Activated naive CD4-positive, alpha-beta T cell treated with anti-CD3 and anti-CD28 coated beads, Interleukin-2, amount 50 U/mL, for 16 hours (primary cell): ENCODE results near the gene FGD4.

ENCODE experiments used
- DNase-seq: peaks from one replicate; pipeline ENCODE4 v3.0.0-alpha.2; 2020

FGD4 gene

DNA sequence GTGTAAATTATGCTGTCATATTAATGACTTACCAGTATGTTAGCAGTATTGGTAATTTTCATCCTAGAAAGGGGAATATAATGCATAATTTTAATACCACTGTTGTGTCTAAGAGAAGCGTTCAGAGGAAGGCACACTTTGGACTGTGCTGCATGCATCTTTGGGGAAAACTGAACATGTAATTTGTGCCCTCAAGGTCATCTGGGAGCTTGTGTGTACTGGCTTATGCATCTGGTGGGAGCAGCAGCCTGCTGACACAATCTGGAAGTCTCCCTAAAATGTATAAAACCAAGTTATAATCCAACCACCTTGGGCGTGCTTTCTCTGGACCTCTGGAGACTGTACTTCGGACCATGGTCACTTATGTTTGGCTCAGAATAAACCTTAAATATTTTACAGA, 14.1 kb downstream of the FGD4 start:
- DNase-seq = no peak

DNA sequence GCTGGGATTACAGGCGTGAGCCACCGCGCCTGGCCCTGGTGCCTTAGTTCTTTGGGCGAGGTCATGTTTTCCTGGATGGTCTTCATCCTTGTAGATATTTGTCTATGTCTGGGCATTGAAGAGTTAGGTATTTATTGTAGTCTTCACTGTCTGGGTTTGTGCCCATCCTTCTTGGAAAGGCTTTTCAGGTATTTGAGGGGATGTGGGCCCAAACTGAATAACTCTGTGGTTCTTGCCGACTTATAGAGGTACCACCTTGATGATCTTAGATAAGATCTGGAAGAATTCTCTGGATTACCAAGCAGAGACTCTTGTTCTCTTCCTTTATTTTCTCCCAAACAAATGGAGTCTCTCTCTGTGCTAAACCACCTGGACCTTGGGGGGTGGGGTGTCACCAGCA, 18.9 kb downstream of the FGD4 start:
- no peak for DNase-seq

GRCh38 chr12:32418903-32419519, 19.7 kb downstream of the FGD4 start:
- no peak for DNase-seq

DNA sequence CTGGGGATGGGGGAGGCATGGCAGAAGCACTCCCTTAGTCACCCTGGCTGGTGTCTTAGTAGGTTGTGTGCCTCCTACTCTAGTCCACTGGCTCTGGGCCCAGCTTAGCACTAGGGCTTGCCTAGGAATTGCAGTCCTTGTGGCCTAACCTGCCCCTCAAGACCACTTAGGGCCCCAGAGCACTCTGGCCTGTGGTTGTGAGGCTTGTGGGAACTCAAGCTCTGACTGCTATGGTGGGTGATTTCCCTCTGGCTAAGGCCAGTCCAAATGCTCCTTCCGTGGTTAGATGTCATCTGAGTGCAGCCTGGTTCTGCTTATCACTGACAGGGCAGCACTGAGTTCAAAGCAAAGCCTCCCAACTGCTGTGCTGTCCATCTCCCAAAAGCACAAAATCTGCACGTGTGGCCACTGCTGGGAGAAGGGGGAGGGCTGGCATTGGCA, 20.2 kb downstream of the FGD4 start:
- no peak for DNase-seq

DNA sequence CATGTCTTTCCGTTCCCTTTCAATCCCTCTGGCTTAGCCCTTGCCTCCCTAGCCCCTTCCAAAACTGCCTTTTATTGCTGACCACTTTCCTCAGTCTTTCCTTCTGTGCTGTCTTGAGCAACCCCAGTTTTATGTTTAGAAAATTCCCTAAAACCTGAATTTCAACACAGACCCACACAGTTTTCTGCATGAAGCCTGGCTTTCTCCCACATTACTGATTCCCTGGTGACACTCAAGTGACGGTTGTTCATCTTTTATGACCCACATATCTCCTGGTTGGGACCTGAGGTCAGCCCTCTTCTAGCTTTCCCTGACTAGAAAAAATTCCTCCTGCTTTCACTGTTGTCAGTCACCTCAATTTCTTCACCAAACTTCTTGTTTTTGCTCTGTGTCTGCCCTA, 21.0 kb downstream of the FGD4 start:
- DNase-seq = no peak

DNA sequence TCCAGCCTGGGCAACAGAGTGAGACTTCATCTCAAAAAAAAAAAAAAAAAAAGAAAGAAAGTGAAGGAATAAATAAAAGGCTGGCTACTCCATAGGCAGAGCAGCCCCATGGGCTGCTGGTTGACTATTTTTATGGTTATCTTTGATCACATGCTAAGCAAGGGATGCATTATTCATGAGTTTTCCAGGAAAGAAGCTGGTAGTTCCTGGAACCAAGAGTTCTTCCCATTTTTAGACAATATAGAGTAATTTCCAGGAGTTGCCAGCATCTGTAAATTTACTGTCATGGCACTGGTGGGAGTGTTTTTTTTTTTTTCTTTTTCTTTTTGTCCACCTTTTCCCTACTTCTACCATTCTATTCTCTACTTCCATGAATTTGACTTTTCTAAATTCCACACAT, 24.2 kb downstream of the FGD4 start:
- no peak for DNase-seq

DNA sequence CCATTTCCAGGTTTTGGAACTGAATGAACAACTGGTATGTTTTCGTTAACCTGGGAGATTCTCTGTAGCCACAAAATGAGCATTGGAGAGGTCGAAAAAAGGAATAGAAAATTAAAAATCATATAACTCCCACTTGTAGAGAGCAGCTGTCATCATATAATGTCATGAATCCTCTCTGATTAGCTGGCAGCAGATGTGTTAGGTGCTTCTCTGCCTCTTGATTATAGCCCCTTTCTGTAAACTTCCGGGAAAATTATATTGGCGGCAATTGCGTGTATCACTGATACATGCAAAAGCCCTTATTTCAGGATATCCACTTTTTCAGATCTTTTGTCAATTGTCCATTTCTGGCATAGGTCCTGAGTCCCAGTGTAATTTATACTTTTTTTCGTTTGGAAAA, 31.7 kb downstream of the FGD4 start:
- no peak for DNase-seq

- no peak for DNase-seq
Observed at GRCh38 chr12:32435921-32436705, 36.8 kb downstream of the FGD4 start.

DNA sequence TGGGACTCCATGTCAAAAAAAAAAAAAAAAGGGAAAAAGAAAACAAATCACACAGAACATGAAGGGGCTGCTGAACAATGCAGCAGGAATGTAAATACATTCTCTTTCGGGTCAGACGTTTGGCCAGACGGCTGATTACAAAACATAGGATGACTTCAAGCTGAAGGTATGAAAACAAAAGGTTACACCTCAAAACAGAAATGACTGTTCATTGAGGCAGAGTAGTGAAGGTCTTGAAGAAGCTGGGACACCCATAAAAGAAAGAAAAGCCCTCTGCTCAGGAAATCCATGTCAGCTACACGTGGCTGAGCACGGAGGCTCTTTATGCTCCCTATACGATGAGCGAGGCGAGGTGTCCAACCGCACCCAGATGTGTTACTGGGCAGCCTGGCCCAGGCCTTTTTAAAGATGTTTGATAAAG, 37.7 kb downstream of the FGD4 start:
- DNase-seq = no peak

DNA sequence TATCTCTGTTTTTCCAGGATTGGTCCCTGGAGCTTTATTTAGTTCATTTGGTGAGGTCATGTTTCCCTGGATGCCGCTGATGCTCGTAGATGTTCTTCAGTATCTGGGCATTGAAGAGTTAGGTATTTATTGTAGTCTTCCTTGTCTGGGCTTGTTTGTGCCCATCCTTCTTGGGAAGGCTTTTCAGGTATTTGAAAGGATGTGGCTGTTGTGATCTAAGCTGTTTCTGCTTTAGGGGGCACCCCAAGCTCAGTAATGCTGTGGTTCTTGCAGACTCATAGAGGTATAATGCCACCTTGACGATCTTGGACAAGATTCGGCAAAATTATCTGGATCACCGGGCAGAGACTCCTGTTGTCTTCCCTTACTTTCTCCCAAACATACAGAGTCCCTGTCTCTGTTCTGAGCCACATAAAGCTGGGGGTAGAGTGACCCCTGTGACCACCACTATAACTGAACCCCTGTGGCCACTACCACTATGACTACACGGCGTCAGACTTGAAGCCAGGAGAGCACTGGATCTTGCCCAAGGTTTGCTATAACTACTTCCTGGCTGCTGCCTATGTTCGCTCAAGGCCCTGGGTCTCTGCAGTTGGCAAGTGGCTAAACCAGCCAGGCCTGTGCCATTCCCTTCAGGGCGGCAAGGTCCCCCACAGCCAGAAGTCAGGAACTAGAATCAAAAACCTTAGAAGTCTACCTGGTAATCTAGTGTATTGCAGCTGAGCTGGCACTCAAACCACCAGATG, 40.9 kb downstream of the FGD4 start:
- no peak for DNase-seq

- DNase-seq = no peak
Observed at GRCh38 chr12:32443491-32443890, 44.1 kb downstream of the FGD4 start.

DNA sequence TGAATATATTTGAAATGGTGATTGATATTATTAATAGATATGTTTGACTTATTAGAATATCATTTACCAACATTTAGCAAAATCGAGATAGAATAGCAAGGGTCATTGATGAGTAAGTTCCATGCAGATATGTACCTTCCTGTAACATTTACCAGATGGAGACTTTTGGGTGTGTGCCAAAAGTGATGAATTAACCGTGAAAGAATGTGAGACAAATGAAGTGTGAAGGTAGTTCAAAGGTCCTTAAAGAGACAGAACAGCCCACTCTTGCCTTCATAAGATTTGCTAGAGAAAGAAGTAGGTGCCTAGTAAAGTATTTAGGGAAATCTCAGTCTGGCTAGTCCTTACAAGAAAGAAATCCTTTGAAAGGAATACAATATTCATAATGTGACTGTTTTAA, 45.5 kb downstream of the FGD4 start:
- DNase-seq = no peak

GRCh38 chr12:32445356-32445755, 46.0 kb downstream of the FGD4 start:
- no peak for DNase-seq

- no peak for DNase-seq
Observed at GRCh38 chr12:32446316-32447119, 47.2 kb downstream of the FGD4 start.

DNA sequence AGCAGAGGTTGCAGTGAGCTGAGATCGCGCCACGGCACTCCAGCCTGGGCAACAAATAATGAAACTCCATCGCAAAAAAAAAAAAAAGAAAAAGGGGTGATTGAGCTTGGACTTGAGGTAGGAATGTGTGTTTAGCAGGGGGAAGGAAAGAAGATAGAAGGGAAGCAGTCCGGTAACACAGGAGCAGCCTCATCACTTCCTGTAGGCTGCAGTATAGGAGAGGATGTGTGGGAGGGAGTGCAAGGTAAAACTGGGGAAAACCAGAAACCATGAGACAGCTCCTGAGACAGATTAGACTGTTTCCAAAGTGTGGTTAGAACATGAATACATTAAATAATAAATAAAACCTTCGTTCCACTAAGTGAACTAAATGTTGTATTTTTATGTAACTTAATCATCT, 49.2 kb downstream of the FGD4 start:
- no peak for DNase-seq

DNA sequence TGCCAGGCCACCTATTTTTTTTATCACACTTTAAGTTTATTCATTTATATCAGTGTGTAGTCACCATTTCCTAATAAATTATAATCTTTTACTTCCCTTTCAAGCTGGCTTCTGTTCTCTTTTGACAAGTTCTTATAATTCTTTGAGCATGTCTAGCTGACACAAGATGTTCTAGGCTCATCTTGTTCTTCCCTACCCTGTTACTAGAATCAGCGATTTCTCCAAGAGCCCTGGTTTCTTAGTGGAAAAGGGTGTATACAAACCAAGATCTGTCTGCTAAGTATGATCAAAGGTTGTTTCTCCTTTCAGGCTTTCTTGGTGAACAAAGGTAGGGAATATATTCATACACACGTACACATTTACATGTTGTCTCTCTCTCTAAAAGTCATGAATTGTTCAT, 51.0 kb downstream of the FGD4 start:
- no peak for DNase-seq

DNA sequence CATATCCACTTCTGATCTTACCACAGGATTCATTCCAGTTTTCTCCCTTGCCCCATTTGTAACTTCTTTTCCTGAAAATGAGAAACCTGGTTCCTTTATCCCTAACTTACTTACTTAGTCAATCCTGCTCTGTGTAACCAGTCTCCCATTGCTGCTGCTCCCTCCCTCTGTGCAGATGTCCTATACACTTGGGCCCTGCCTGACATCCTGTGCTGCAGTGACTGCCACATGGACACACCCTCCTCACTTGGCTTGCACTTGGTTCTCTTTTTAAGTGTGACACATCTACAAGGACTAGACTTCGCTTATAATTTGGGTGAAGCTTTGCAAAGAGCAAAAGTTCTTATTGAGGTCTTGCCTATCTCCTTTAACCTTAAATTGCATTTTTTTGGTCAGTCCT, 51.4 kb downstream of the FGD4 start:
- no peak for DNase-seq

DNA sequence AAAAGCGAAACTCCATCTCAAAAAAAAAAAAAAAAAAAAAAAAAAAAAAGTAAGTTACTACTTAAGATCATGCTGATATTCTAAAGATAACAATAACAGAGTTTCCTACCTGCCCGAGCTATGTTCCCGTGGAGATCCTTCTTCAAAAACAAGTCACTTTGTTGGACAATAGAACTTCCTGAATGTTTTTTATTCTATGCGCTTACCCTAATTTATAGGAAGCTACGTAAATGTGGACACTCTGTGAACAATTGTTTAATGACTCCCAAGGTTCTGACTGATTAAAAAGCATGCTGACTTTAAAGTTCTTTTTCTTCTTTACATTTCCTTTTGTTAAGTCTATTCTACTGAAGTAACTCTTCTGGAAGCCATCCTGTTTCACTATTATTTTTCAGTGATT, 52.5 kb downstream of the FGD4 start:
- no peak for DNase-seq

DNA sequence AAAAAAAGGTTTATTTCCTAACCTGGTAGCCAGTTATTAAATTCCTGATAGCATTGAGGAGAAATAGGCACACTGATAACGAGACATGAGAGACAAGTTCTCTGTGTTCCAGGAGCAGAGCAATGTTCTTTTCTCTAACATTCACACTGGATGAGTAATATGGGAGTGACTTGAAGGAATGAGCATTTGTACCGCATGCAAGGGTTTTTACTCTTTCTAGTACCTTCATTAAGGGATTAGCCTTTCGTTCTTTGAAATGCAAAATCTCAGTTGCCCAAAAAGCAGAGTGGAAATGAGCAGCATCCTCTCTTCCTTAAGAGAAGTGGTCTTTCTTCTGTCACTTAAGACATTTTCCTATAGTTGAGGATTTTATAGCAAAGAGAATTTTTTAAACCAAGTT, 54.7 kb downstream of the FGD4 start:
- no peak for DNase-seq

DNA sequence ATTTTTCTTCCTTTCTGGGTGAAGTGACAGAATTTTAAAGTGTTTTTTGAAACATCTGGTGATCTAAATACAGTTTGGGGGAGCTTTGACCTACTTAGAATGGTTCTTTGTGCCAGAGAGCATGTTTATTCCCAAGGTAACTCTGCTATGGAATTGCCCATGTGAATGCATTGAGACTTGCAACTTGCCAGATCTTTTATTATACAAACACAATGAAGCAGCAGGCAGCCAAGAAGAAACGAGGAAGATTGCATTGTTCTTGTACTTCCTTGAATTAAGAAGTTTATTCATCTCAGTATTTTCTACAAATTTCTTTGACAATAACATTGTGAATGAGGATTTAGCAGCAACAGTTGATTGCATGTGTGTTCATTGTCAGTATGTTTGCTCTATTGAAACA, 55.5 kb downstream of the FGD4 start:
- no peak for DNase-seq

DNA sequence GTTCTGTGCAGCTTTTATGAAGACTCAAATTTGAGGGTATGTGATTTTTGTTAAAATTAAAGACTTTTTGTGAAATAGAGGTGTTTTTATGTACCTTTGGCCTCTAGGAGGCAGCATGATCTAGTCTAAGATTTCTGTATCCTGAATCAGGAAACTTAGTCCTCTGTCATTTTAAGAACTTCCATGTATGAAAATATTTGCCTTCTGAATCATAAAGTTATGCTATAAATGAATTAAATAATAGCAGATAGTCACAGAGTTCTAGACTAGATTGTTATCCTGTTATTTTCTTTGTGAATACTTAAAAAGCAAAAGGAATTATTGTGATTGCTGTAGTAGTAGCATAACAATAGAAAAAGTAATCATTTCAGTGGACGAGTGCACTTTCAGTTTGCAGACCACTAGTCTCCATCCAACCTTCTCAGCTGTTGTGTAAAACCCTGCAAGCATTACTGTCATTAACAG, 56.3 kb downstream of the FGD4 start:
- DNase-seq = no peak

DNA sequence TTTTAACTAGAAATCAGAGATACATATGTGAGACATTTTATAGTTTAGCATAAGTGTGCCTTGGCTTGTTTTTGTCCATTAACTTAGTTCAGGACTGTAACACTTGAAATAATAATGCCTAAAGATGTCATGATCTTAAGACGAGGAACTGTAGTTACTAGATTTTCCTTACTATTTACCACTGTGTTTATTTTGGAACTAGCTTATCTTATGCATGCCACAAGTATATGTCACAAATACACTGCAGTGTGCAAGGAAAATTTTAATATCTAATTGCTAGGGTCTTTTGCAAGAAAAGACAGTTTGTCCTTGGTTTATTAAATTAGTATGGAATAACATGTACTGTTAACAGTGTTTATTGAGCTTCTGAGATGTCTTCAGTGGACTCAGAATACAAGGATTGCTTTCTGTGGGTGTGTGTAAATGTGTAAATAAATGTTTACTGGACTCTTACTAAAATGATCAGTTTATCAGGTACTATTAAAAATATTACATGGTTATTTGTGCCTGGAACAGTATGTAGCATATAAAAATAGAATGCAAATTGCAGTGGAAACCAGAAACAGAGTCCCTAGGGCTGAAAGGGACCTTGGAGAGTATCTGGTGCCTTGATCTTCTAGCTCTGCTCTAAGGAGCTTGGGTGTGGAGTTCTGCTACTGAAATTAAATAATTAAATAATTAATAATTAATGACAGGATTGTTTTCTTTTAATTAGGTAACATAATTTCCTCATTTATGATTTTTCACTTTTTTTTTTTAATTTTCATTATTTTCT, 58.1 kb downstream of the FGD4 start:
- DNase-seq = no peak
